ENCODE measurements around the gene DGKK.

Gene DGKK

GRCh38 chrX:50470103-50471031, at the start of gene DGKK:
Gene DGKK, minus strand, starts transcription at chrX:50470825. Its CDS starts 147 bp downstream, at chrX:50470678.
- DNase-seq: no peak

- DNase-seq: no peak
Measured at GRCh38 chrX:50514811-50515210, 44.2 kb upstream of the DGKK start.

GRCh38 chrX:50497114-50497513, 26.5 kb upstream of the DGKK start:
- DNase-seq: no peak

- DNase-seq: no peak
Measured at GRCh38 chrX:50495616-50496015, 25.0 kb upstream of the DGKK start.

- no peak for DNase-seq
Measured at GRCh38 chrX:50492720-50493119, 22.1 kb upstream of the DGKK start.

- DNase-seq: no peak
Measured at GRCh38 chrX:50484662-50485061, 14.0 kb upstream of the DGKK start.

GRCh38 chrX:50483283-50483682, 12.7 kb upstream of the DGKK start:
- DNase-seq: no peak

GRCh38 chrX:50475208-50475607, 4.6 kb upstream of the DGKK start:
- no peak for DNase-seq

GRCh38 chrX:50471390-50471789, 765 bp upstream of the DGKK start:
- DNase-seq: no peak

- no peak for DNase-seq
Measured at GRCh38 chrX:50469206-50469605, 1.4 kb downstream of the DGKK start.

- no peak for DNase-seq
Measured at GRCh38 chrX:50459615-50460014, 11.0 kb downstream of the DGKK start.

GRCh38 chrX:50458483-50458882, 12.1 kb downstream of the DGKK start:
- no peak for DNase-seq

- DNase-seq: no peak
Measured at GRCh38 chrX:50456712-50457484, 13.7 kb downstream of the DGKK start.

- no peak for DNase-seq
Measured at GRCh38 chrX:50452782-50453181, 17.8 kb downstream of the DGKK start.

- DNase-seq: no peak
Measured at GRCh38 chrX:50450324-50450723, 20.3 kb downstream of the DGKK start.

- no peak for DNase-seq
Measured at GRCh38 chrX:50448565-50448964, 22.1 kb downstream of the DGKK start.

GRCh38 chrX:50447535-50447934, 23.1 kb downstream of the DGKK start:
- DNase-seq: no peak

- DNase-seq: no peak
Measured at GRCh38 chrX:50442426-50443116, 28.1 kb downstream of the DGKK start.

GRCh38 chrX:50436797-50437196, 33.8 kb downstream of the DGKK start:
- DNase-seq: no peak

GRCh38 chrX:50432829-50433289, 37.8 kb downstream of the DGKK start:
- DNase-seq: no peak

- DNase-seq: no peak
Measured at GRCh38 chrX:50431623-50432022, 39.0 kb downstream of the DGKK start.

GRCh38 chrX:50430917-50431575, 39.6 kb downstream of the DGKK start:
- DNase-seq: no peak

GRCh38 chrX:50428174-50428573, 42.5 kb downstream of the DGKK start:
- no peak for DNase-seq

Measured in right forelimb (tissue), 1 donor.